ENCODE measurements around the gene SLC22A1. TPM values are rescaled to one million over a fixed set of nuclear protein-coding genes. Genes with fewer than 3 reads are reported as not detected.
A peak's percentile ranks its signal among the peaks of the same experiment; 100 is the strongest.

Gene SLC22A1
- total and polyA plus RNA-seq, 2 of the 8 experiments (the other 6 are each of a cell fraction or from before 2014, with no cell fraction given) = 0.12 to 0.45 TPM

DNA sequence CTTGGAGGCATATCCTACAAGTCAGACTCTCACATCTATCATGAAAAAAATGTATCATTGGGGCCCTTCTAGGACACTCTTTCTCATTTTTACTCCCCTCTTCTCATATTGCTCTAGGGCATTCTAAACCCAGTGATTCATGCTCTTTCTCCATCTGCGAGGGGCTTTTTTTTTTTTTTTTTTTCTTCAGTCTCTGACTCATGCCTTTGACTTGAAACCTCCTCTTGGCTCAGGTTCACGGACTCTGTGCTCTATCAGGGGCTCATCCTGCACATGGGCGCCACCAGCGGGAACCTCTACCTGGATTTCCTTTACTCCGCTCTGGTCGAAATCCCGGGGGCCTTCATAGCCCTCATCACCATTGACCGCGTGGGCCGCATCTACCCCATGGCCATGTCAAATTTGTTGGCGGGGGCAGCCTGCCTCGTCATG is 17.8 kb downstream of the SLC22A1 start:
- Histone ChIP-seq H3K56ac (replicated peaks; ENCODE audit: insufficient read length, low read depth, low read length) (no peak overlapping the region), H3K4me1 (replicated peaks in 1 of 4; ENCODE audit: control insufficient read depth in 3 of 4, insufficient read depth in 4 of 4, low read length in 3 of 4) (peaks cover 0 to 14% (median 3%) of the 10 kb centered on the region in 4 experiments; a peak in 3 of 7 replicates), H3K4ac (replicated peaks; ENCODE audit: insufficient read length, low read depth, low read length) (no peak overlapping the region), H2BK15ac (ENCODE audit: low read length) (no peak overlapping the region), H3K27me3 (replicated peaks in 1 of 4; ENCODE audit: control insufficient read depth in 3 of 4, extremely low read depth in 1 of 4, insufficient read depth in 3 of 4, low read length in 3 of 4) (no peaks in the 10 kb centered on the region), H2BK120ac (replicated peaks; ENCODE audit: low read depth, low read length) (no peak overlapping the region), H4K8ac (ENCODE audit: extremely low read depth, insufficient read depth, low read length) (no peak overlapping the region; the same call in 1 of the 2 replicates), H3K79me2 (ENCODE audit: control insufficient read depth in 1 of 2, insufficient read depth in 2 of 2, low read length in 2 of 2) (no peaks in the 10 kb centered on the region), H2AK5ac (ENCODE audit: low read depth, low read length) (no peak overlapping the region), H3K23me2 (ENCODE audit: low read depth, low read length) (no peaks in the 10 kb centered on the region), H3K36me3 (ENCODE audit: control insufficient read depth in 2 of 4, insufficient read depth in 4 of 4, low read length in 3 of 4) (no peaks in the 10 kb centered on the region), H4K20me1 (replicated peaks in 1 of 2; ENCODE audit: control insufficient read depth in 1 of 2, insufficient read depth in 2 of 2, low read length in 2 of 2) (no peaks in the 10 kb centered on the region), H3K27ac (ENCODE audit: low read depth, low read length) (no peak overlapping the region), H2AFZ (ENCODE audit: low read length) (no peak overlapping the region), H3K9me3 (ENCODE audit: insufficient read depth in 2 of 2, low read depth in 1 of 2, low read length in 1 of 2) (no peaks in the 10 kb centered on the region), H3K4me3 (ENCODE audit: extremely low read depth in 1 of 4, insufficient read depth in 2 of 4, low read depth in 3 of 4, low read length in 4 of 4) (no peak overlapping the region), H3K79me1 (ENCODE audit: low read depth, low read length) (no peaks in the 10 kb centered on the region), H3K9ac (replicated peaks in 1 of 4; ENCODE audit: extremely low read depth in 1 of 4, low read depth in 3 of 4, low read length in 3 of 4) (no peak overlapping the region), H3K23ac (ENCODE audit: insufficient read length) (no peak overlapping the region), H4K91ac (replicated peaks; ENCODE audit: insufficient read length, low read length) (no peak overlapping the region), H3K18ac (ENCODE audit: extremely low read depth, low read length) (0 out of 2 replicates have a peak overlapping the region, but pooled peaks have one; percentile 27), H3K14ac (ENCODE audit: insufficient read length) (no peak overlapping the region), H2BK12ac (ENCODE audit: low read depth, low read length) (no peak overlapping the region), H2BK20ac (ENCODE audit: low read length) (no peak overlapping the region), H3K4me2 (ENCODE audit: insufficient read depth in 1 of 2, low read depth in 2 of 2, low read length in 2 of 2) (no peak overlapping the region), H4K5ac (ENCODE audit: insufficient read length, low read depth, low read length) (no peak overlapping the region), H2BK5ac (ENCODE audit: low read depth, low read length) (no peak overlapping the region)
- POLR2A ChIA-PET (ENCODE audit: partially characterized antibody) = no interaction called here
- DNase-seq (ENCODE audit: low read depth in 1 of 2, low spot score in 2 of 2) (peak in 1 of 2 experiments; percentile 32), FAIRE-seq (no peak)
- CTCF ChIA-PET (ENCODE audit: partially characterized antibody) = interaction anchor here (0.7 to 5.0 kb wide), 7 partner anchors 70 to 323 kb away, joined by 3 to 37 read pairs (median 5); no protein-coding TSS in a partner anchor
- WGBS, 2 experiments (ENCODE audit: extremely low coverage in 1 of 2, insufficient coverage in 1 of 2, insufficient read length in 1 of 2, insufficient replicate concordance in 2 of 2, low coverage in 1 of 2, low lambda C conversion rate in 2 of 2, missing lambda C conversion rate in 1 of 2) = 96% methylated on average over 12 of the region's 12 CpGs; no CpG with 5 or more reads in 1 of the 2 experiments
- TF ChIP-seq NRF1 (IDR thresholded peaks at IDR 0.05; ENCODE audit: low read depth, low read length) (no peak), SP4 (IDR thresholded peaks at IDR 0.05; ENCODE audit: low read length) (no peak), MAFK (IDR thresholded peaks at IDR 0.05; ENCODE audit: low read depth, low read length) (no peak), TCF12 (IDR thresholded peaks at IDR 0.05; ENCODE audit: low read depth, low read length) (no peak), BACH1 (IDR thresholded peaks at IDR 0.05; ENCODE audit: low read length) (no peak), NANOG (IDR thresholded peaks at IDR 0.05; ENCODE audit: insufficient read depth, low read depth, low read length, poor library complexity, severe bottlenecking) (no peak), GTF2F1 (IDR thresholded peaks at IDR 0.05; ENCODE audit: borderline replicate concordance, low read depth, low read length) (no peak), BCL11A (IDR thresholded peaks at IDR 0.05; ENCODE audit: low read depth in 2 of 2, low read length in 2 of 2) (no peak), CTBP2 (IDR thresholded peaks at IDR 0.05; ENCODE audit: borderline replicate concordance, insufficient read depth, insufficient read length, low read length) (no peak), SUZ12 (IDR thresholded peaks at IDR 0.05; ENCODE audit: low read length) (no peak)
- TF ChIP-seq, protein P1, sequence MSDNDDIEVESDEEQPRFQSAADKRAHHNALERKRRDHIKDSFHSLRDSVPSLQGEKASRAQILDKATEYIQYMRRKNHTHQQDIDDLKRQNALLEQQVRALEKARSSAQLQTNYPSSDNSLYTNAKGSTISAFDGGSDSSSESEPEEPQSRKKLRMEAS (IDR thresholded peaks at IDR 0.05) = no peak
